Tibial artery (tissue), 4 donors: Measurements from ENCODE around the gene ZNF76.

Experiments
- DNase-seq, 2 donors: peaks; one replicate each; pipeline ENCODE4 v3.0.0-alpha.2; 2019
- H3K27ac ChIP-seq, 2 donors: fragments of 200-600 bp; sonication (generic) in 1 of 2; 1 replicate in 1 of 2; 2 replicates in 1 of 2; pipeline ENCODE4 v1.5.1; 2018 to 2019; ENCODE audit warnings: mild to moderate bottlenecking in 1 of 2
- H3K27me3 ChIP-seq, 2 donors: fragments of 200-600 bp; sonication (generic) in 1 of 2; one replicate each; pipeline versions ENCODE4 v1.5.1 to v1.6.0; 2016 to 2019
- H3K36me3 ChIP-seq, 3 donors: fragments of 200-600 bp; sonication (generic) in 2 of 3; one replicate each; pipeline ENCODE4 v1.5.1; 2016 to 2019; ENCODE audit warnings: mild to moderate bottlenecking in 2 of 3
- H3K4me1 ChIP-seq, 4 donors: fragments of 200-600 bp; sonication (generic) in 2 of 4; 1 replicate in 3 of 4; 2 replicates in 1 of 4; pipeline ENCODE4 v1.5.1; 2016 to 2019
- H3K4me3 ChIP-seq, 2 donors: fragments of 200-600 bp; sonication (generic) in 1 of 2; 1 replicate in 1 of 2; 2 replicates in 1 of 2; pipeline ENCODE4 v1.5.1; 2018 to 2019; ENCODE audit warnings: mild to moderate bottlenecking in 2 of 2
- H3K9me3 ChIP-seq, 3 donors: fragments of 200-600 bp; sonication (generic) in 1 of 3; one replicate each; pipeline ENCODE4 v1.5.1; 2016 to 2019
- intact Hi-C: fragments of 100-400 bp; cut with DNase I; formaldehyde crosslinking; loops from one replicate; pipeline ENCODE4 v1.15.0; 2023; ENCODE audit warnings: low total_unique reads
- TF ChIP-seq, protein P1 (sequence below), 2 experiments: fragments of 200-600 bp in 1 of 2; fragments of 450-650 bp in 1 of 2; IDR thresholded peaks; one replicate each; pipeline ENCODE4 v1.5.1; 2017 to 2019; ENCODE audit warnings: antibody characterized with exemption in 2 of 2, mild to moderate bottlenecking in 1 of 2, moderate library complexity in 1 of 2

Gene ZNF76

DNA sequence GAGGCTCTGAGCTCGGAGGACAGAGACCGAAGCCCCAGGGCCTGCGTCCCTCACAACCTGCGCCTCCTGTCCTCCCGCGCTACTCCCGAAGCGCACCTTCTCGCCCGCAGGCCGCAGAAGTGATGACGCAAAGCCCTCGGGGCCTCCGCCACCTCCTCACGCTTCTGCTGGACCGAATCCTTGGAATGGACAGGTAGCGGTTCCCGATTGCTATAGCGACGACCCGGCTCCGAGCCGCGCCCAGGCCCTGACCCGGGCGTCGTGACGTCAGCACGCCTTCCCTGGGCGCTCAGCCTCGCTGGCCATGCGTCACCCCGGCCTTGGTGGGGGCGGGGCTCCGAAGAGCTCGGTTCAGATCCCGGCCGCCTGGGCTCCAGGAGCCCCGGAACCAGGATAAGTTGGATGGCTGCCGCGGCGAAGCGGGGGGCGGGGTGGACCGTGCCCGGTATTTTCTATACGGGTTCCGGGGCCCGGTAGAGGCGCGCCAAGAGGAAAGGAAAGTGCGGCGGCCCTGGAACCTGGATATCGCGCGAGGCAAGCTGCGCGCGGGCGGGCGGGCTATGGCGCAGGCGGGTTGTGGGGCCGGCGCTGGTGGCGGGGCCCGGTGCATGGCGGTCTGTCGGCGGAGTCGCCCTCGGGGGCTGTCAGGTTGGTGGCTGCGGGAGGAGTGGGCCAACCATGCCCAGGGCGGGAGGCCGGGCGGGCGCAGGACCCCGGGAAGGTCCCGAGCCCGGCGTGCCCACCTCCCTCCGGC lies at the start of gene ZNF76:
Gene ZNF76, plus strand, starts transcription at position 542 of the 754 bp plus-strand sequence. CDS start 21,417 bp downstream, outside the sequence.
- no peaks in the 10 kb centered on the region for H3K9me3 ChIP-seq
- H3K27me3 ChIP-seq = no peaks in the 10 kb centered on the region
- peaks cover 0 to 65% (median 22%) of the 10 kb centered on the region in 4 donors for H3K4me1 ChIP-seq
- H3K36me3 ChIP-seq = no peaks in the 10 kb centered on the region
- DNase-seq = peak; percentile 97 to 99
- peak within 1 kb of the TSS; percentile 80 to 94 for H3K4me3 ChIP-seq
- intact Hi-C loops = loop anchor here (10.0 kb wide), 1 partner anchor 245 kb away; no protein-coding TSS in a partner anchor
- peak within 1 kb of the TSS; percentile 98 for H3K27ac ChIP-seq
- TF ChIP-seq, protein P1, sequence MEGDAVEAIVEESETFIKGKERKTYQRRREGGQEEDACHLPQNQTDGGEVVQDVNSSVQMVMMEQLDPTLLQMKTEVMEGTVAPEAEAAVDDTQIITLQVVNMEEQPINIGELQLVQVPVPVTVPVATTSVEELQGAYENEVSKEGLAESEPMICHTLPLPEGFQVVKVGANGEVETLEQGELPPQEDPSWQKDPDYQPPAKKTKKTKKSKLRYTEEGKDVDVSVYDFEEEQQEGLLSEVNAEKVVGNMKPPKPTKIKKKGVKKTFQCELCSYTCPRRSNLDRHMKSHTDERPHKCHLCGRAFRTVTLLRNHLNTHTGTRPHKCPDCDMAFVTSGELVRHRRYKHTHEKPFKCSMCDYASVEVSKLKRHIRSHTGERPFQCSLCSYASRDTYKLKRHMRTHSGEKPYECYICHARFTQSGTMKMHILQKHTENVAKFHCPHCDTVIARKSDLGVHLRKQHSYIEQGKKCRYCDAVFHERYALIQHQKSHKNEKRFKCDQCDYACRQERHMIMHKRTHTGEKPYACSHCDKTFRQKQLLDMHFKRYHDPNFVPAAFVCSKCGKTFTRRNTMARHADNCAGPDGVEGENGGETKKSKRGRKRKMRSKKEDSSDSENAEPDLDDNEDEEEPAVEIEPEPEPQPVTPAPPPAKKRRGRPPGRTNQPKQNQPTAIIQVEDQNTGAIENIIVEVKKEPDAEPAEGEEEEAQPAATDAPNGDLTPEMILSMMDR (IDR thresholded peaks at IDR 0.05) = peak in 1 of 2 experiments; percentile 74

DNA sequence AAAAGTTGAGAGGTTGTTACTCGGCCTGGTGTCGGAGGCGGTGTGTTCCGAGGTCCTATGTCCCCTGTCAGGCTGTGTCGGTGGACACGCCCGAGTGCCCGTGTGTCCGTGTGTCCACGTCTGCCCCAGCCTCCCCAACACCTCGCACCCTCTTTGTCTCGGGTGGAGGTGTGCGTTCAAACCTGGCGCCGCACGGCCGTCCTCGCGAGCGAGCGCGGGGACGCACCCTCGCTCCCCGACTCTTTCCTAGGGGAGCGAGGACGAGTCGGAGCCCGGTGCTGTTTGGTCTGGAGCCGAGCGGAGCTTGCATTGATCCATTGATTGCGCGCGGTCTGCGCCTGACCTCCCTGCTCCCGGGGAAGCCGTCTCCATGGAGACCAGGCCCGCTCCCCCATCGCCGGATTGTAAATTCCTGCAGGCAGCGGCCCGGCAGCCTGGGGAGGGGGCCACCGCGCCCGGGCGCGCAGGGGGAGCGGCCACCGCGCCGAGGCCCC lies 46.2 kb upstream of the ZNF76 start:
- no peak for DNase-seq

DNA sequence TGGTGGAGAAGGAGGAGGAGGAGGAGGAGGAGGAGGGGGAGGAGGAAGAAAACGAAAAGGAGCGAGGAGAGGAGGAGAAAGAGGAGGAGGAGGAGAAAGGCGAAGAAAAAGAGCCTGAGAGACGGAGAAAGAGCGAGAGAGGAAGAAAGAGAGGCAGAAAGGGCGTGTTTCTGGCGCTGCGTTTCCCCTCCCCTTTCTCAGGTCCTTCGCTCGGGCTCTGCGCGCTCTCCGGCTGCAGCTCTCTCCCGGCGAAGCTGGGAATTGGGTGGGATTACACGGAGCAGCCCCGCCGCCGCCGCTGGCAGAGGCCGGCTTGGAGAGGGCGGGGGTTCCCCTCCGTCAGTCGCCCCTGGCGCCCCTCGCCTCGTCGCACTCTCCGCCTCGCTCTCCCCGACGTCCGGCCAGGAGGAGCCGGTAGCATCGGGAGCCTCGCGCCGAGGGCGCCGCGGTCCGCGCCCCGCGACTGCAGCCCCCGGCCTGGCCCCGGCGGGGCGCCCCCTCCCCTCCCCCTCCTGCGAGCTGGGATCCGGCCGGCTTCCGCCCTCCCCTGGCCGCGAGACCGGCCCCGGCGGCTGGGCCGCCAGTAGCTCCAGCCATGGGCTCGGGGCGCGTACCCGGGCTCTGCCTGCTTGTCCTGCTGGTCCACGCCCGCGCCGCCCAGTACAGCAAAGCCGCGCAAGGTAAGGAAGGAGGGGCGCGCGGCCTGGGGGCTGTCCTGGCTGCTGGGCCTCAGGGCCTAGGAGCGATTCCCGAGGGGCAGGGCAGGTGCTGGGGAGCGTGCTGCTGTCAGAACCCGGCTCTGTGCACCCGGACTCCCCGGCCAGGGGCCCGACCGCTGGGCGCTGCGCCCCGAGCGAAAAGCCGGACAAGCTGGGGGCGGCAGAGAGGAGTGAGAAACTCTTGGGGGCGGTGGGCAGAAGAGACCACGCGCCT lies 45.4 kb upstream of the ZNF76 start, which contains the start of gene SCUBE3:
Gene SCUBE3, plus strand, starts transcription at position 133 of the 933 bp plus-strand sequence. Its CDS starts 463 bp downstream, at position 596.
- TF ChIP-seq, protein P1 (IDR thresholded peaks at IDR 0.05) = no peak
- peak in 1 of 2 donors; percentile 36 for DNase-seq
- H3K27me3 ChIP-seq = no peaks in the 10 kb centered on the region
- no peaks in the 10 kb centered on the region for H3K36me3 ChIP-seq
- H3K9me3 ChIP-seq = no peaks in the 10 kb centered on the region
- intact Hi-C loops = no loop called here
- H3K27ac ChIP-seq = peak within 1 kb of the TSS; percentile 88 to 89
- peak within 1 kb of the TSS; percentile 59 to 90 for H3K4me3 ChIP-seq
- H3K4me1 ChIP-seq = peaks cover 3 to 51% (median 30%) of the 10 kb centered on the region in 4 donors

More for the DNA sequence above, 46.2 kb upstream of the ZNF76 start:
- H3K27ac ChIP-seq = peak overlapping the region; percentile 88 to 89
- peaks cover 3 to 47% (median 23%) of the 10 kb centered on the region in 4 donors for H3K4me1 ChIP-seq
- no peaks in the 10 kb centered on the region for H3K9me3 ChIP-seq
- intact Hi-C loops = no loop called here
- TF ChIP-seq, protein P1 (IDR thresholded peaks at IDR 0.05) = no peak
- no peaks in the 10 kb centered on the region for H3K27me3 ChIP-seq
- peak overlapping the region; percentile 59 to 90 for H3K4me3 ChIP-seq
- no peaks in the 10 kb centered on the region for H3K36me3 ChIP-seq

DNA sequence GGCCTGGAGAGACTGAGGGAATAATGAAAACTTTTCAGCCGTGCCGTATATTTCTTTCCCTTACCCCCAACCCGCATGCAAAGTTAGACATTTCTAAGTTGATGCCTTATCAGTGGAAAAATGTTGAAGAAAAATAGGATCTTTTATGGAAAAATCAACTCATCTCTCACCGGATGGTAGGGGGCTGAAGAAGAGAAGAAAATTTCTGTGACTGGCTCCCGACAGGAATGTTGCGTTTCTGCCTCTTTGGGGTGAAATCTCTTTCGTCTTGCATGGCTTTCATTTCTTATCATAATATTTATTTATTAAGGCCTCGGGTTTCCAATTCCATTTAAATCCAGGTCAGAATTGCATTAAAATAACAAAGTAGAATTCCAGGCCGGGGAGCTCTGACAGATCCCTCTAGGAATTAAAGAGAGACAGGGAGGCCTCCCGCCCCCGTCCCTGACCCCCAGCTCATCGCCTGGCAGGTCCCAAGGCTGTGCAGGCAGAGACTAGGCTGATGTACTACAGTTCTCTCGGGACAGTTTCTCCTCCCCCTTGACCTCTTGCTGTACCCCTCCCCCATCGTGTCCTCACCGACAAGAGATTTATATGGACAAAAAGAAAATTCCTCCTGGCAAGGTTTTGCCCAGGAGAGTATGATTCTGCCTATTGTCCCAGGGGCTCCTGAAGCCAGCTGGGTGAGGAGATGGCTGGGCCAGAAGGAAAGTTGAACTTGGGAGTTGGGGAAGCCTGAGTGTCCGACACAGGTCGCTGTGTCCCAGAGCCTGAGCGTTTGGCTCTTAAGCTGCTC lies 44.5 kb upstream of the ZNF76 start:
- TF ChIP-seq, protein P1 (IDR thresholded peaks at IDR 0.05) = no peak
- Histone ChIP-seq H3K4me3 (peak overlapping the region; percentile 59 to 90), H3K9me3 (no peaks in the 10 kb centered on the region), H3K4me1 (peaks cover 3 to 60% (median 37%) of the 10 kb centered on the region in 4 donors), H3K36me3 (no peaks in the 10 kb centered on the region), H3K27ac (peak overlapping the region; percentile 88 to 89), H3K27me3 (no peaks in the 10 kb centered on the region)
- no peak for DNase-seq
- intact Hi-C loops = no loop called here
